ENCODE data around the gene PAX7. TPM values are rescaled to one million over a fixed set of nuclear protein-coding genes. Genes with fewer than 3 reads are reported as not detected.

PAX7 gene
- total RNA-seq, 1 experiment from 2014 or later, result 0.24 TPM

- TF ChIP-seq TEAD1 (CRISPR knock-in tag; IDR thresholded peaks at IDR 0.05) (no peak), CREM (CRISPR knock-in tag; IDR thresholded peaks at IDR 0.05) (0 out of 2 replicates have a peak, but pooled peaks have one; percentile 31)
Observed at GRCh38 chr1:18645747-18646090, 15.1 kb downstream of the PAX7 start (continued).

DNA sequence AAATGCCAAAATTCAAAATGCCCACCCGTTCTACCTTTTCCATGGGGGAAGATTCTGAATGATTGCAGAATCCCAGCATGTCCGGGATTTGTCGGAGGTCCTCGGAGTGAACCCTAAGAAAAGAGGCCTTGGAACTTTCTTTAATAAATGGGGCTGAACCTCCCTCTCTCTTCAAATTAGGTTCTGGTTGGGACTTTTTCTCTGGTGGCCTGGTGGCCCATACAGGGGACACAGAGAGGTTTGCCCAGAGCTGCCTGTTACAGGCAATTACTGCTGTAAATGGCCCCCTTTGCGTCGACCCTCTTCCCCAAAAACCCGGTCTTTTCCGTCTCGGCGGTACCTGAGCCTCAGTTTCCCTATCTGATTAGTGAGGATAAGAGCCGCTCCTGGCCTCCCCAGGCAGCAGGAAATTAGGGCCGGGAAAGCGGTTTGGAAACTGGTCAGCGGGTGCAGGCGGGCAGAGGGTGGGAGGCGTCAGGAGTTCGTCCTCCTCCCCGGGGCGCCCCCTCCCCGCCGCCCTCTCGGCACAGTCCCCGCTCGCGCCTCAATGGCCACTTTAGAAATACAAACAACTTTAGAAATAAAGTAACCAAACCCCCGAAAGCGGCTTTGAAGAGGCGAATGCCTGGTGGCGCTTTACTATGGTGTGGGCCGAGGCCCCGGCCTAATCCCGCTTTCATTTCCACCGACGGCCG is 15.6 kb downstream of the PAX7 start:
- H3K27ac Mint-ChIP-seq, result no peak overlapping the region
- no peaks in the 10 kb centered on the region for H3K9me3 Mint-ChIP-seq
- peaks cover 71% of the 10 kb centered on the region for H3K4me1 Mint-ChIP-seq
- ATAC-seq (no peak), DNase-seq (ENCODE audit: low spot score) (no peak)
- POLR2A ChIA-PET, result interaction anchor here (0.5 to 0.6 kb wide), 2 partner anchors 35 to 1742 kb away, joined by 3 to 4 read pairs; no protein-coding TSS in a partner anchor
- CTCF ChIA-PET, result interaction anchor here (0.7 to 2.7 kb wide), 9 partner anchors 7 to 177 kb away, joined by 3 to 11 read pairs (median 3); no protein-coding TSS in a partner anchor
- peaks cover 99% of the 10 kb centered on the region for H3K27me3 Mint-ChIP-seq (ENCODE audit: low read depth)
- H3K4me3 Mint-ChIP-seq, result peak overlapping the region; percentile 48
- no peak for TF ChIP-seq SMAD3 (CRISPR knock-in tag; IDR thresholded peaks at IDR 0.05; ENCODE audit: borderline replicate concordance)
- no peak for TF ChIP-seq RELA (CRISPR knock-in tag; IDR thresholded peaks at IDR 0.05; ENCODE audit: borderline replicate concordance)
- no peak for TF ChIP-seq ZNF425 (CRISPR knock-in tag; conservative IDR thresholded peaks at IDR 0.05)
- no peak for TF ChIP-seq SMAD4 (CRISPR knock-in tag; IDR thresholded peaks at IDR 0.05)
- TF ChIP-seq ZNF219 (CRISPR knock-in tag; IDR thresholded peaks at IDR 0.05; ENCODE audit: borderline replicate concordance), result no peak
- TF ChIP-seq ESRRA (CRISPR knock-in tag; IDR thresholded peaks at IDR 0.05; ENCODE audit: borderline replicate concordance), result no peak
- TF ChIP-seq ZNF532 (CRISPR knock-in tag; IDR thresholded peaks at IDR 0.05; ENCODE audit: borderline replicate concordance), result no peak
- TF ChIP-seq ZNF317 (CRISPR knock-in tag; IDR thresholded peaks at IDR 0.05; ENCODE audit: borderline replicate concordance, low read depth), result no peak
- no peak for TF ChIP-seq ZNF232 (CRISPR knock-in tag; IDR thresholded peaks at IDR 0.05)
- TF ChIP-seq, protein P1, sequence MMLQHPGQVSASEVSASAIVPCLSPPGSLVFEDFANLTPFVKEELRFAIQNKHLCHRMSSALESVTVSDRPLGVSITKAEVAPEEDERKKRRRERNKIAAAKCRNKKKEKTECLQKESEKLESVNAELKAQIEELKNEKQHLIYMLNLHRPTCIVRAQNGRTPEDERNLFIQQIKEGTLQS (CRISPR knock-in tag; conservative IDR thresholded peaks at IDR 0.05), result no peak
- no peak for TF ChIP-seq USF2 (CRISPR knock-in tag; IDR thresholded peaks at IDR 0.05)
- no peak for TF ChIP-seq ZNF138 (CRISPR knock-in tag; conservative IDR thresholded peaks at IDR 0.05)
- TF ChIP-seq CREB1 (CRISPR knock-in tag; IDR thresholded peaks at IDR 0.05), result no peak
- H3K36me3 Mint-ChIP-seq, result no peaks in the 10 kb centered on the region
